SK-N-SH (cell line): Measurements from ENCODE around the gene ERAL1.
"Not testable (repeated sequence)": the region's sequence is repeated elsewhere in the genome, so short reads cannot be mapped to it uniquely, and the experiment has no call there.

ENCODE experiments used
- TAF1 ChIP-seq: IDR thresholded peaks from 2 replicates; pipeline ENCODE4 v1.6.1; 2012; ENCODE audit warnings: low read depth, mild to moderate bottlenecking, low read length, moderate library complexity, borderline replicate concordance
- TF ChIP-seq, protein P1 (sequence below): fragments of 200-600 bp; sonication (generic); IDR thresholded peaks from 2 replicates; pipeline ENCODE4 v1.6.1; 2017; ENCODE audit warnings: antibody characterized with exemption, mild to moderate bottlenecking, moderate library complexity
- TF ChIP-seq, protein P2 (sequence below): fragments of 150-350 bp; IDR thresholded peaks from 2 replicates; pipeline ENCODE4 v1.6.1; 2017; ENCODE audit warnings: antibody characterized with exemption, low read length, low read depth, borderline replicate concordance

DNA sequence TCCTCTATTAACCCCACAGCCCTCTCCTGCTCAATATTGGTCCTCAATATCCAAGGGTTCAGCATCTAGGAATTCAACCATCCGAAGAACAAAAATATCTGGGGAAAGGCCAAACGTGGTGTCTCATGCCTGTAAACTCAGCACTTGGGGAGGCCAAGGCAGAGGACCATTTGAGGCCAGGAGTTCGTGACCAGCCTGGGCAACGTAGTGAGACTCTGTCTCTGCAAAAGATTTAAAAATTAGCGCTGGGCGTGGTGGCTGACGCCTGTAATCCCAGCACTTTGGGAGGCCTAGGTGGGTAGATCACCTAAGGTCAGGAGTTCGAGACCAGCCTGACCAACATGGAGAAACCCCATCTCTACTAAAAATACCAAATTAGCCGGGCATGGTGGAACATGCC, 8.1 kb upstream of the ERAL1 start:
- TF ChIP-seq TAF1: not testable (repeated sequence)
- TF ChIP-seq, protein P1, sequence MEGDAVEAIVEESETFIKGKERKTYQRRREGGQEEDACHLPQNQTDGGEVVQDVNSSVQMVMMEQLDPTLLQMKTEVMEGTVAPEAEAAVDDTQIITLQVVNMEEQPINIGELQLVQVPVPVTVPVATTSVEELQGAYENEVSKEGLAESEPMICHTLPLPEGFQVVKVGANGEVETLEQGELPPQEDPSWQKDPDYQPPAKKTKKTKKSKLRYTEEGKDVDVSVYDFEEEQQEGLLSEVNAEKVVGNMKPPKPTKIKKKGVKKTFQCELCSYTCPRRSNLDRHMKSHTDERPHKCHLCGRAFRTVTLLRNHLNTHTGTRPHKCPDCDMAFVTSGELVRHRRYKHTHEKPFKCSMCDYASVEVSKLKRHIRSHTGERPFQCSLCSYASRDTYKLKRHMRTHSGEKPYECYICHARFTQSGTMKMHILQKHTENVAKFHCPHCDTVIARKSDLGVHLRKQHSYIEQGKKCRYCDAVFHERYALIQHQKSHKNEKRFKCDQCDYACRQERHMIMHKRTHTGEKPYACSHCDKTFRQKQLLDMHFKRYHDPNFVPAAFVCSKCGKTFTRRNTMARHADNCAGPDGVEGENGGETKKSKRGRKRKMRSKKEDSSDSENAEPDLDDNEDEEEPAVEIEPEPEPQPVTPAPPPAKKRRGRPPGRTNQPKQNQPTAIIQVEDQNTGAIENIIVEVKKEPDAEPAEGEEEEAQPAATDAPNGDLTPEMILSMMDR: not testable (repeated sequence)
- TF ChIP-seq, protein P2, sequence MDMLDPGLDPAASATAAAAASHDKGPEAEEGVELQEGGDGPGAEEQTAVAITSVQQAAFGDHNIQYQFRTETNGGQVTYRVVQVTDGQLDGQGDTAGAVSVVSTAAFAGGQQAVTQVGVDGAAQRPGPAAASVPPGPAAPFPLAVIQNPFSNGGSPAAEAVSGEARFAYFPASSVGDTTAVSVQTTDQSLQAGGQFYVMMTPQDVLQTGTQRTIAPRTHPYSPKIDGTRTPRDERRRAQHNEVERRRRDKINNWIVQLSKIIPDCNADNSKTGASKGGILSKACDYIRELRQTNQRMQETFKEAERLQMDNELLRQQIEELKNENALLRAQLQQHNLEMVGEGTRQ: not testable (repeated sequence)
